Transverse colon (tissue), 4 donors: ENCODE measurements around the gene B4GALT5. TPM values are rescaled to one million over a fixed set of nuclear protein-coding genes. Genes with fewer than 3 reads are reported as not detected.

ENCODE experiments used
- DNase-seq: peaks from one replicate; pipeline ENCODE4 v3.0.0-alpha.2; 2019
- H3K27ac ChIP-seq, 4 donors: fragments of 200-600 bp; sonication (generic); 2 replicates each; pipeline ENCODE4 v1.5.1; 2016 to 2018; ENCODE audit warnings: inconsistent platforms in 4 of 4
- H3K27me3 ChIP-seq: fragments of 200-600 bp; sonication (generic); 2 replicates; pipeline ENCODE4 v1.5.1; 2017; ENCODE audit warnings: inconsistent platforms
- H3K36me3 ChIP-seq, 4 donors: fragments of 200-600 bp; sonication (generic); 2 replicates each; pipeline ENCODE4 v1.5.1; 2017 to 2019; ENCODE audit warnings: inconsistent platforms in 4 of 4
- H3K4me1 ChIP-seq, 4 donors: fragments of 200-600 bp; sonication (generic); 2 replicates each; pipeline ENCODE4 v1.5.1; 2017 to 2020; ENCODE audit warnings: inconsistent platforms in 4 of 4
- H3K4me3 ChIP-seq, 4 donors: fragments of 200-600 bp; sonication (generic); 1 replicate in 1 of 4; 2 replicates in 3 of 4; pipeline versions ENCODE4 v1.5.1 to v1.6.1; 2017 to 2019; ENCODE audit warnings: inconsistent platforms in 4 of 4
- H3K9me3 ChIP-seq, 2 donors: fragments of 200-600 bp; sonication (generic); 2 replicates each; pipeline ENCODE4 v1.5.1; 2017 to 2019; ENCODE audit warnings: inconsistent platforms in 2 of 2
- CTCF ChIP-seq, 5 experiments: fragments of 200-600 bp in 3 of 5; fragments of 450-650 bp in 2 of 5; sonication (generic) in 3 of 5; IDR thresholded peaks; 1 replicate in 2 of 5; 2 replicates in 3 of 5; pipeline ENCODE4 v1.5.1; 2016 to 2017; ENCODE audit warnings: antibody characterized with exemption in 5 of 5, inconsistent platforms in 3 of 5, mild to moderate bottlenecking in 2 of 5, moderate library complexity in 1 of 5
- EP300 ChIP-seq: sonication (generic); formaldehyde crosslinking; IDR thresholded peaks from one replicate; pipeline ENCODE4 v1.6.1; 2017; ENCODE audit warnings: antibody characterized with exemption, low read depth
- POLR2A ChIP-seq: fragments of 450-650 bp; IDR thresholded peaks from one replicate; pipeline ENCODE4 v1.6.1; 2016; ENCODE audit warnings: antibody characterized with exemption, mild to moderate bottlenecking, moderate library complexity
- POLR2AphosphoS5 ChIP-seq, 3 donors: sonication (generic); formaldehyde crosslinking; IDR thresholded peaks; one replicate each; pipeline ENCODE4 v1.6.1; 2016; ENCODE audit warnings: antibody characterized with exemption in 3 of 3
- WGBS, 2 donors: methylation state at CpG; one replicate each; pipeline ENCODE4 v1.1.5; 2018; ENCODE audit warnings: low coverage in 1 of 2; 5-methylcytosine and 5-hydroxymethylcytosine counted together
- in situ Hi-C, 4 donors: fragments of 200-750 bp; cut with MboI; loops; one replicate each; pipeline versions ENCODE4 v1.15.0 to v1.15.1; 2017; ENCODE audit warnings: low sequenced_read_pairs in 3 of 4, low pct_ligation_motif_present in 1 of 4, low pct_unique_long_range_greater_than_20kb in 1 of 4
- intact Hi-C: fragments of 100-400 bp; cut with DNase I; formaldehyde crosslinking; loops from one replicate; pipeline ENCODE4 v1.15.1; 2023; ENCODE audit warnings: low total_unique reads
- total RNA-seq, 4 donors: library from RNA; depleted of rRNA; stranded (reverse); fragments of >200 nt; gene quantifications; one replicate each; pipeline ENCODE4 v1.1.0, GENCODE V29; 2016

B4GALT5 gene
- total RNA-seq, 4 donors from 2014 or later = 22.3 to 43.2 (median 29.4) TPM

GRCh38 chr20:49608752-49609670 lies 104.7 kb downstream of the B4GALT5 start:
- Histone ChIP-seq H3K36me3 (no peaks in the 10 kb centered on the region), H3K4me3 (no peak overlapping the region), H3K27ac (no peak overlapping the region), H3K9me3 (no peaks in the 10 kb centered on the region), H3K4me1 (peaks cover 7 to 11% (median 8%) of the 10 kb centered on the region in 4 donors), H3K27me3 (no peaks in the 10 kb centered on the region)
- WGBS, 2 donors = 5% methylated on average over 17 of the region's 17 CpGs; no CpG with 5 or more reads in 1 of the 2 donors
- in situ Hi-C loops (loop anchor here (5.0 to 25.0 kb wide), 6 partner anchors 62 to 274 kb away; no protein-coding TSS in a partner anchor), intact Hi-C loops (loop anchor here (2.0 kb wide), 1 partner anchor 66 kb away; no protein-coding TSS in a partner anchor)
- TF ChIP-seq CTCF (IDR thresholded peaks at IDR 0.05) (peak; percentile 97 to 98 (median 97)), POLR2AphosphoS5 (IDR thresholded peaks at IDR 0.05) (no peak)
- DNase-seq = peak; percentile 74

- Histone ChIP-seq H3K4me3 (no peak overlapping the region), H3K4me1 (peaks cover 7 to 11% (median 8%) of the 10 kb centered on the region in 4 donors), H3K27ac (no peak overlapping the region), H3K27me3 (no peaks in the 10 kb centered on the region), H3K36me3 (no peaks in the 10 kb centered on the region), H3K9me3 (no peaks in the 10 kb centered on the region)
- no peak for TF ChIP-seq POLR2A
- no peak for TF ChIP-seq EP300
- TF ChIP-seq POLR2AphosphoS5 (IDR thresholded peaks at IDR 0.05) = no peak
- no peak for TF ChIP-seq CTCF (IDR thresholded peaks at IDR 0.05)
- no peak for DNase-seq
- intact Hi-C loops (no loop called here), in situ Hi-C loops (loop anchor here (5.0 to 25.0 kb wide), 6 partner anchors 60 to 273 kb away; no protein-coding TSS in a partner anchor)
- 96 to 100% methylated on average over 1 of the region's 1 CpG for WGBS, 2 donors
These were observed 106.1 kb downstream of the B4GALT5 start for GRCh38 chr20:49607568-49607967.

- no peak for DNase-seq
- intact Hi-C loops (loop anchor here (5.0 kb wide), 1 partner anchor 1326 kb away; no protein-coding TSS in a partner anchor), in situ Hi-C loops (loop anchor here in 2 of 4 donors (10.0 to 25.0 kb wide), 4 partner anchors 58 to 268 kb away; no protein-coding TSS in a partner anchor)
- H3K27ac ChIP-seq = peak overlapping the region in 1 of 4 donors; percentile 17
- TF ChIP-seq EP300 (no peak), POLR2AphosphoS5 (IDR thresholded peaks at IDR 0.05) (no peak), POLR2A (no peak), CTCF (IDR thresholded peaks at IDR 0.05) (peak in 1 of 5 experiments; percentile 14)
- no peaks in the 10 kb centered on the region for H3K4me1 ChIP-seq
- no peak overlapping the region for H3K4me3 ChIP-seq
- WGBS, 2 donors = 73 to 77% methylated on average over 4 to 11 of the region's 11 CpGs
- H3K27me3 ChIP-seq = no peaks in the 10 kb centered on the region
- no peaks in the 10 kb centered on the region for H3K36me3 ChIP-seq
- no peaks in the 10 kb centered on the region for H3K9me3 ChIP-seq
These were observed 110.5 kb downstream of the B4GALT5 start for GRCh38 chr20:49603209-49603627.
